ENCODE data around the gene LTBP2.
A peak's percentile ranks its signal among the peaks of the same experiment; 100 is the strongest.

LTBP2 gene

DNA sequence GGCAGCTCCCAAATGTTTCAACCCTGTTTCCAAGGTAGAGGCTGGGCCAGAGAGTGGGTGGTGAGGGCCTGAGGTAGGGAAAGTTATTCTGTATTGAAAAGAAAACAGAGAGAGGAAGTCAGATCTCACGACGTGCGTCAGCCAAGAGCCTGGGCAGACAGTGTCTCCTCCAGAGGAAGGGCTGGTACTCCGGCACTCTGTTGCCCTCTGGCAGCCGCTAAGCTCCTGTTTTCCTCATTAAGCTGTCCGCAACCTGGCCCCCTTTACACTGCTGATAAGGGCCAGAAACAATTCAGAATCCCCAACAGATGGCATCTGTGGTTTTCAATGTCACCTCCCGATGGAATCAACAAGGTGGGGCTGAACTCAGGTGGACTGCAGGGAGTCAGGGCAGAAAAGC is 26.0 kb upstream of the LTBP2 start:
- DNase-seq (ENCODE audit: low spot score) (no peak), FAIRE-seq (no peak)

DNA sequence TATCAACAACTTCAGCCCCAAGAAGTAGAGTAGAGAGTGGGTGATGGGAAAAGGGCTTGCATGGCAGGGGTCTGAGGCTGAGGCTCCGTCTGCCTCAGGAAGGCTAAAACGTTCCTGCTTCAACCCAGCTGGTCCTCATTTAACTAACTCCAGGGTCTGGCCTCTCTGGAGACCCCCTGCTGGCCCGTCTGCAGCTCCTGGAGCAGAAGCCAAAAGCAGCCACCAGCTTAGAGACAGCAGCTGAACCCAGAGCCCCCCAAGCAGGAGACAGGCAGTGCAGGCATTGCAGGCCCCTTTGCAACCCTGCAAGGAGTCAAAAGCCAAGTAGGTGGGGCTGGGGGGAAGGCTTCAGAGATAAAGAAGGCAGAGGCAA is 25.1 kb upstream of the LTBP2 start:
- FAIRE-seq (no peak), DNase-seq (ENCODE audit: low spot score) (no peak)

DNA sequence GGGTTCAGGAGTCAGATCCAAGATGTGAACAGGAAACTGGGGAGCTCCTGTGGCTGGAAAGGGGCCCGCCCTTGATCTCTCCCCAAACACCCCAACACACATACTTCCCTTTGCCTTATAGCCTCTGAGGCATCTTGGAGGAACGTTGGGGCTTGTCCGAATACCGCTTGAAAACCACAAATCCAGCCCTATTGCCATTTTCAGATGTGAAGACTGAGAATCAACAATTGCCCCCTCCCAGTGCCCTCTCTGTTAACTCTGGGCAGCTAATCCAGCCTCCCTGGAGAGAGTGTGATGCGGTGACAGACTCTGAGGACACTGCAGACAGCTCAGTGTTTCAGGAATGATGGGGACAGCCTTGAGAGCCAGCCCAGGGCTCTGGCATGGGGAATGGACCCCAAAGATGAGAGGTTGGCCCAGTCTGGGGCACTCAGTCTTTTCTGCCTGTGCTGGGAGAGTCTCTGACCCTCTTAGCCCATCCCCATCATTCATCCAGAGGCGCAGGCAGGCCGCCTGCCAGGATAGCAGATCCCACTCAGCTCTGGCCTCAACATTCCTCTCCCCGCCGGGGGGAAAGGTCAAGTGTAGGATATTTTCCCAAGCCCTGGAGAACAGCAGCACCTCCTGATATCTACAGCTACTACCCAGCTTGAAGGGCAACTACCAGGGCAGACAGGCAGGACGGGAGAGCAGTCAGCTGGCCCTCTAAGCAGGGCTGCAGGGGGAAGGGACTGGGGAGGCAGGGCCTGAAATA is 24.6 kb upstream of the LTBP2 start:
- DNase-seq (ENCODE audit: low spot score): no peak
- FAIRE-seq: no peak

DNA sequence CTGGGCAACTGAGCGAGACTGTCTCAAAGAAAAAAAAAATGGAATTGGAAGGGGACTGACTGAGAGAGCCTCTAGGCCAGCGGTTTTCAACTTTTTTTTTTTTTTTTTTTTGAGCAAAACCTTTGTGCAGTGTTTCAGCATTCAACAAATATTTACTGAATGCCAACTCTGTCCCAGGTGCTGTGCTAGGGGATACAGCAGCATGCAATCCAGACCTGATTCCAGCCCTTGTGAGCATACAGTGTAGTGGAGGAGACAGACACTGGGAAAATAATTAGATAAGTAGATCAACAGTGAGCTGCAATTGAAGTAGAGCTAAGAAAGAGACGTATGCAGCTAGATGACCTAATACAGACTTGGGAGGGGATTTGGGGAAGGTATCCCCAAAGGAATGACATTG is 23.8 kb upstream of the LTBP2 start:
- DNase-seq (ENCODE audit: low spot score): no peak
- FAIRE-seq: no peak

DNA sequence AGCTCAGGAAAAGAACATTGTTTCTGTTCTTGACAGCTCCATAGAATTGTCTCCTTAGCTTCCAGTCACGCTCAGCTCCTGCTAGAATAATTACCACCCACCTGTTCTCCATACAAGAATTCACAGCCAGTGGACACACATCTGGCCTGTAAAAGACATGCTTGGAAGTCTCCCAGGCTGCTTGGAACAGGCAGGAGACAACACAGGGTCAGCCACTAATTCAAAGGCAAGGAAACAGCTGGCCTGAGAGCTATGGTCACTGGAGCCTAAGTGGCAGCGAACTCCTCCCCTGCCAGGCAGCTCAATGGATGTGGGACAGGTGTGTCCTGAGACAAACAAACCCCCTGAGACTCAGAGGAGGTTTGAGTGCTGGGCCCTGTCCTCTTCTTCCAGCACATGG is 22.9 kb upstream of the LTBP2 start:
- DNase-seq (ENCODE audit: low spot score) (no peak), FAIRE-seq (no peak)

DNA sequence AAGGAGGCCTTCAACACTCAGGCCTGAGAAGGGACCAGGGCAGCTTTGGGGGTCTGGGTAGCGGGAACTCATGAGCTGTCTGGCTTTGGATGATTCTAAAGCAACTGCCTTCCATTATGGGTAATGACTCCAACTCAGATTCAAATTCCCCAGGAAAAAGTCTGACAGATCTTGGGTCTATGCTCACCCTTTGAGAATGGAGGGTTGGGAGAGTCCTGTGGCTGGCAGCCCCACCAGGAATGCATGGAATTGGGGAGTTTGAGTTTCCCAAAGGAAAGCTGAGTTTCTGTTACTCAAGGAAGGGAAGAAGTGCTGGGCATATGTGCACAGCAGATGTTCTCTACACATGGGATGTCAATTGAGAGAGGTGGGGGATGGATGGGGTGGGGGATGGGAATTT is 22.4 kb upstream of the LTBP2 start:
- DNase-seq (ENCODE audit: low spot score): no peak
- no peak for FAIRE-seq

DNA sequence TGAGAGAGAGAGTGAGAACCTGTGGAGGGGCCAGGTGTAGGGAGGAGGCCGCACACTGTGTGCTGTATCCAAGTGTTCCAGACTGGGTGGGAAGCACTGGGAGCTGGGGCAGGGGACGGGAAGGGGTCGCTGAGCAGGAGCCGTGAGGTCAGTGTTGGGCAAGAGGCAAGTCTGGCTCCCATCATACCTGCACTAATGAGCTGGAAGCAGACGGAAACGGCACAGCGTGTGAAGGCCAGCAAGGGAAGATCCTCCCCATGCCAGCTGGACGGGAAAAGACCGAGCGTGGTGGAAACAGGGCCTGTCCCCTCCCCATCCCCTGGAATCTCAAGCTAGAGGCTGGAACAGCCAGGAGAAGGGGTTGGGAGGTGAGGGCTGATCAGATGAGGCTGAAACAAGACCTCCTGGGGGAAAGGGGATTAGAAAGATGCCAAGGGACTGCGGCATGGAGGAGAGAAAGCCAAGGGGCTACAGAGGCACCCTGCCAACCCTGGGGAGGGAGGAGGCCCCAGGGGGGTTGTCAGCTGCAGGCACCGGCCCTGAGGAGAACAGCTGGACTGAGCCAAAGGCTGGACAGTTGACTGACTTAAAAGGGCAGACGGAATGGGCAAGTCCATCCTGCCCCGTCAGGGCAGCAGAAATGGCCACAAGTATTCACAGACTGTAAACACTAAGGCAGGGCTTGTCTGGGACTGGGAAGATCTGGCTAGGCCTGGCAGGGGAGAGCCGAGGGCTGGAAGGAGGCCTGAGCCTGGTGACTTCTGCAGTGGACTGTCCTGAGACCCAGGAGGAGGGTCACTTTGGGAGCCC is 19.0 kb upstream of the LTBP2 start:
- FAIRE-seq (no peak), DNase-seq (ENCODE audit: low spot score) (no peak)

DNA sequence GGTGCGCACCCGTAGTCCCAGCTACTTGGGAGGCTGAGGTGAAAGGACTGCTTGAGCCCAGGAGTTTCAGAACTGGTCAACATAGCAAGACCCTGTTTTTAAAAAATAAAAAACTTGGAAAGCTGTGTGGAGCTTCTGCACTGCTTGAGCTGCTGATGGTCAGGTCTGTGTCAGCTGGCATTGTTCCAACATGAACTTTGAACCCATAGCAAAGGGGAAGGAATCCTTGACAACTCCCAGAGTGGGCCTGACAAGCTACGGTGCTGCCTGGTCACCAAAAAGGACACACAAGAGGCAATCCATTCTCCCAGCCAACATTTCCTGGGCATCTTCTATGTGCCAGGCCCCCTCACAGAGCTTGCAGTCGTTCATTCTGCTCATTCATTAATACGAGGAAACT is 16.4 kb upstream of the LTBP2 start:
- DNase-seq (ENCODE audit: low spot score) (no peak), FAIRE-seq (no peak)

DNA sequence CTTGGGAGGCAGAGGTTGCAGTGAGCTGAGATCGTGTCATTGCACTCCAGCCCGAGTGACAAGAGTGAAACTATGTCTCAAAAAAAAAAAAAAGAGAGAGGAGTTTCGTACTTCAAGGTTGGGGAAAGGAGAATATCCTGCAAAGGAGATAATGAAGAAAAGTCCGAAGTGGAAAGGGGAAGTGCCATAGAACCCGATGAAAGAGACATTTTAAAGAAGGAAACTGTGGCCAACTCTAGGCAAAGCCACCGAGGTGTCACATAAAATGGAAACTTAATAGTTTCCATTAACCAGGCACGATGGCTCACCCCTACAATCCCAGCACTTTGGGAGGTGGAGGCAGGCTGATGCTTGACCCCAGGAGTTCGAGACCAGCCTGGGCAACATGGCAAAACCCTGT is 15.0 kb upstream of the LTBP2 start:
- DNase-seq (ENCODE audit: low spot score) (no peak), FAIRE-seq (no peak)

DNA sequence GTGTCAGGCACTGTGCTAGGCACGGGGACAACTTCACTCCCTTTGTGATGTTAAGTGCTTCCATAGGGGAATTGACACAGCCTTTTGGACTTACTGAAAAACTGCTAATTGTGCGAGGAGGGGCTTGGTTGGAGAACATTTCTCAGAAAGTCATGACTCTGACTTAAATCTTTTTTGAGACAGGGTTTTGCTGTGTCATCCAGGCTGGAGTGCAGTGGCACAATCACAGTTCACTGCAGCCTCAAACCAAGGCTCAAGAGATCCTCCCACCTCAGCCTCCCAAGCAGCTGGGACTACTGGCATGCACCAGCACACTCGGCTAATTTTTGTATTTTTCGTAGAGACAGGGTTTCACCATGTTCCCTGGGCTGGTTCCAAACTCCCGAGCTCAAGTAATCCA is 10.2 kb upstream of the LTBP2 start:
- no peak for FAIRE-seq
- DNase-seq (ENCODE audit: low spot score): no peak

DNA sequence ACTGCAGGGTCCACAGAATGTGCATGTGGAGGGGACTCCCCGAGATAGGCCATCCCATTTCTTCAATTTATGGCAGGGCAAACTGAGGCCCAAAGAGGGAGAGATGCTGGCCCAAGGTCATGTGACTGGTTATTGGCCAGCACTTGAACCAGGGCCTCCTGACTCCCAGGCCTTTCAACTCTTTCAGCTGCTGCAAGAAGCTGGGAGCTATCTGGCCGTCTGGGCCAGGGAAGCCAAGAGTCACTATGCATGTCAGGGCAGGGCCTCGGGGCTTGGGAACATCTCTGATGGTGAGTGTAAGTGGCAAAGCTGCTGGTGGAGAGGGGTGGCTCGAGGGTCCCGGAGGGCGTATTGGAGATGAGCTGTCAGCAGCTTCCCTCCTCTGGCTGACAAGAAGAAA is 9.5 kb upstream of the LTBP2 start:
- DNase-seq (ENCODE audit: low spot score) (no peak), FAIRE-seq (no peak)

DNA sequence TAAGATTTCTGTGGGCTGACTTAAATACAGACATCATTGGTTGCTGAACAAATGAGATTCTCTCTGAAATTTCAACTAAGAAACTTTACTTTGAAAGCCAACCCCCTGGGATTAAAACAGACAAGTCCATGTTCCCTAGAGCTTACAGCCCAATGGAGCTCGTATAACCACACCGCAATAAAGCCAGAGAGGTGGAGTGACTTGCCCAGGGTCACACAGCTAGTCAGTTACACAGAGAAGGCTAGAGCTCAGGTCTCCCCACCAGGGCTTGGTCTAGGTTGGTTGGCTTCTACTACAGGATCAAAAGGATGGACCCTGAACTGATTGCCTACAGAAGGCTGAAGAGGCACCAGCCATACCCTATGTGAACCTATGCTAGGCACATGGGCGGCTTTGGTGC is 8.9 kb upstream of the LTBP2 start:
- DNase-seq (ENCODE audit: low spot score) (no peak), FAIRE-seq (no peak)

DNA sequence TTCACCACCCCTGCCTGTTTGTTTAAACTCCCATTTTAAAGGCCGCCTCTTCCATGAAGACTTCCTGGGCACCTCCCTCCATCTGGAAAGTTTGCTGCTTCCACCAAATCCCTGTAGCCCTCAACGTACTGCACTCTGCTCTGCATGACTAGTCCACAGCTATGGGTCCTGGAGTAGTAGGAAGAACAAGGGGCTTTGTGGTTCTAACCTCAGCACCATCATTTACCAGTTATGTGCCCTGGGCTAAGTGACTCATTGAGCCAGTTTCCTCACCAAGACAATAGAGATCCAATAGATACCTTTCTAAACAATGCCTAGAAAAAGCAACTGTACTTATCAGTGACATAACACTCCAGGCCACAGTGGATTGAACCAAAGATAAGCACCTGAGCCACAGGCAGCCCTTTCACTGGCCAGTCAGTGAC is 8.5 kb upstream of the LTBP2 start:
- FAIRE-seq: peak; percentile 90

DNA sequence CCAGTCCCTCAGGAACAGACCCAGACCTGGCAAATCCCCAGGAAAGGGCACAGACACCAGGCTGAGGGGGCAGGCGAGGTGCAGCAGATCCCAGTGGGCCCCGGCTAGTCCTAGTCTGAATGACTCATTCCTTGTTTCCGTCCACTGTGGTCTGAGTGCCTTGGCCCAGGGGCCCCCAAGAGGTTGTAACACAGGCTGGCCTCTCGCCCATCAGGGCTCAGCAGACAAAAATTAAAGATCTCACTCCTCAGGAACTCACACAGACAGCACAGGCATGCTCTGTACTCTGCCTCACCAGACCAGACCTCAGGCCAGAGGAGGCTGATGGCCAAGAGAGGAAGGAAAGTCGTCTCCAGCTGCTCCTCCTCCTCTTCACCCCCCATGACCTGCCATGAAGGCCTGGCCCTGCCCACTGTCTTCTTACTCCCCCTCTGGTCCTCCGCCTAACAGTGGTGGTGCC is 7.7 kb upstream of the LTBP2 start:
- FAIRE-seq (peak; percentile 79), DNase-seq (ENCODE audit: low spot score) (peak; percentile 99)

More for the DNA sequence above, 8.5 kb upstream of the LTBP2 start:
- peak; percentile 99 for DNase-seq (ENCODE audit: low spot score)

DNA sequence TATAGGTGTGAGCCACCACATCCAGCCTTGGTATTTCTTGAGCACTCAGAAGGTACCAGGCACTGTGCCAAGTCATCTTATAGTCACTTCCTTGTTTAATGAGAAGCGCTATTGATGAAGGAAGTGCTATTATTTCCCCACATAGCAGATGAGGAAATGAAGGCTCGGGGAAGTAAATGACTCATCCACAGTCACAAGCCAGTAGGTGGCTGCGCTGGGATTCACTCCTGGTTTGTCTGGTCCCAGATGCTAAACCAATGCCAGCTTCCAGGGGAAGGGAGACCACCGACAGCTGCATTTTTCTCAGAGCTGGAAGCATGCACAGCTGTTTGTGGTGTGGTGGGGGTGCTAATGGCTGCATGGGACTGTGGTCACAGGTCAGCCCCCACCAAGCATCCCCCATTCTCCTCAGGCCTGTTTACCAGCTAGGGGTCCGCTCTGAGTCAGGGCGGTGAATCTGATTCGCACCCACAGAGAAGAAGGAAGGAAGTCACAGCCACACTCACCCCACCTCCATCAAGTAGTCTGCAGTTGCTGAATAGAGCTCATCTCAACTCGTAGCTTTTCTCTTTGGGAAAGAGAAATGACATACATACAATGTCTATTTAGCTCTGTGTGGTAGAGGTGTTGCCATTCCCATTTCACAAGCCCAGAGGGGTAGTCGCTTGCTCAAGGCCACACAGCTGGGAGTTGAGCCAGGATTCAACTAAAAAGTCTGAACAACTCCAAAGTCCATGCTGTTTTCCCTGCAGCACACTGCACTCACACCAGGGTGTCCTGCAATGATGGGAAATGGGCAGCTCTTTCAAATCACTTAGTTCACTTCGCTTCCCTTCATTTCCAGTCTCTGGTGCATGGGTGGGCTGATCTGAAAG is 6.3 kb upstream of the LTBP2 start:
- DNase-seq (ENCODE audit: low spot score): peak; percentile 82
- no peak for FAIRE-seq

DNA sequence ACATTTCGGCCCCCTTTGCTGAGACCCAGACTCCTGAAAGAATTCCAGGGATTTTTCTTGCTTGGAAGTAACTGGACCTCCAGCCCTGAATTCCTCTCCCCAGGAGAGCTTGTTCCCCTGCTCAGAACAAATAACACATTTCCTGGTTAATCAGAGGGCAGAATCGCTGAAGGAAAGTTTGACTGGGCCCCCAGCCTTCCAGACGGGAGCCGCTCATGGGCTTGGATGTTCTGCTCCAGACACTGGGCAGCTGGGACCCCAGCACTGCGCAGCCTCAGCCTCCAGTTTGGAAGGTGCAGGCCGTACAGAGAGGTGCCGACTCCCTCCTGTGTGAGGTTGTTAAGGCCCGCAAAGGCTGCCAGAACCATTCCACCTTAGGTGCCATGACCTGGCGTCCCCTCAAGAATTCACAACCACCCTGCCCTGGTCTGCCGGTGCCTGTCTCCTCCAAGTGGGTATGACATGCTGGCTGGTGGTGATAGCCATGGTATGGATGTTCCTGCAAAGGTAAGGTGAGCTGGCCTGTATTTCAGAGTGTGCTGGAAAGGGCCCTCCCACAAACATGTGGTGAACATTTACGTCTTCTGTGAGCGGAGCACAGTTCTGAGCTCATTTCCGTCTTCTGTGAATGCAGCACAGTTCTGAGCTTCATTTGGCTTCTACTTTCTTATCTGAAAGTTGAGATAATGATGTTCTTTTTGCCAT is 5.1 kb upstream of the LTBP2 start:
- no peak for FAIRE-seq
- peak; percentile 21 for DNase-seq (ENCODE audit: low spot score)

DNA sequence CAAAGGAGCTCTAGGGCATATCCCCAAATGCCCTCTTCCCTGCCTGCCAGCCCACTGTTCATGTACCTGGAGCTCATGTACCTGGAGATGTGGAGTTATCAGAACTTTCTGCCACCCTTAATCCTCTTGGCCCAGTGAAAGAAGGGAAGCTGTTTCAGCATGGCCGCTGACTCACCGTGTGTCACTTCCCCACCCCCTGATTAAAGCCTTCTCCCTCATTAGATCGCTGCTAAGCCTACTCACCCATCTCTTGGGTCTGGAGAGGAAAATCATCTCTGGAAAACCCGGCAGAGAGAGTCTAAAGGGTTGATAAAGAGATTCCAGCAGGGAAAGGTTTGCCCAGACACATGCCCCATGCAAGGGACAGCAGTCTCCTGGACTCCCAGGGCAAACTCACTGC is 4.5 kb upstream of the LTBP2 start:
- FAIRE-seq (peak; percentile 66), DNase-seq (ENCODE audit: low spot score) (peak; percentile 79)

DNA sequence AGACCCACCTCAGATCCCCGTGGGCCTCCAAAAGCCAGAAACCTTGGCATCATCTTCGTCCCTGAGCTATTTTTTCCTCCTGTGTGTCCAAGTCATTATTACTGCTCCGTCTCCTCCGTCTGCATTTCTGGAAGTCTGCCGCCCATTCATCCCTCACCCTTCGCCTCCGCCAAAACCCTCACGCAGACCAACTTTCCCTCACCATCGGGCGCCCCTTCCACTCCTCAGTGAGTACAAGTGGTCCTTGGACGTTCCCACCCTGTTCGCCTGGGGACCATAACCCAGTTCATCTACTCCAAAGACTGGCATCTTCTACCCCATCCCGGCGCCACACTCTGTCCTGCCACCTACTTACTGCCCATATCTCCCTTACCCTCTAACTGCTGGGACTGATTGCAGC is 3.7 kb upstream of the LTBP2 start:
- FAIRE-seq (no peak), DNase-seq (ENCODE audit: low spot score) (no peak)

DNA sequence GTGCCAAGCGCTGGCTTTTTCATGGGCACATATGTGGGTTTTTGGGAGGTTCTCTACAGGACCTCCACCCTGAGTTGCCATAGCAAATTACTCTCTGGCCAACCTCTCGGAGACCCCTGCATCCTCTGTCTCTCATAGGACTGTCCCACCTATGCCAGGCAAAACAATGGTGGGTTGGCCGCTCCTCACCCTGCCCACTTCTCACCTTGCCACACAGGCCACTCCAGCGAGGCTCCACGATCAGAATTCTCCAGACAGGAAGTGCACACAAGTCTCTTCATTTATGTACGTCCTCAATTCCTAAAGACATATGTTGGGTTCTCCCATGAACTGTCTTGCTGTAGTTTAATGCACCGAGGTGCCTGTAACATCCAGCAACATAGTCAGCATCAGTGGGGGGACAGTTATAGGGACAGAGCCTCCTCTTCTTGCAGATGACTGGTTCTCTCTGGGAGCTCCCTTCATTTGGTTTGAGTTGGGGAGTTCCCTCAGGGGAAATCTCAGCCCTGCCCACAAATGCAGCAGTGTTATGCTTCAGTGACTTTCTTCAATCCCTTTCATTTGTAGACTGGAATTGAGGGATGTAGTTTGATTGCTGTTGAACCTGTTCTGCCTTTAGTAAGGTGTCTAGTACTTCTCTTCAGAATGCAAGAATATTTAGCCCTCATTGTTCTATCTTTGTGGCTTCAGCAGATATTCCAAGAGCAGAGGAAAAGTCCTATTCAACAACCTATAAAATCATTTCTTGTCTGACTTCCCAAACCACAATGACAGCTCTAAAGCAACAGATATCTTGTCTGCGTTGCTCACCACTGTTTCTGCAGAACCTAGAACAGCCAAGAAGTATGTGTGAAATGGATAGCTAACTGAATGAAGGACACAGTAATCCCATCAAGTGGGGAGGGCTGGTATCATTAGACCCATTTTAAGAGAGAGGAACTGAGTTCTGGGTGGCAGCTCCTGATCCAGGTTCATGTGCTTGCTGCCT is 2.8 kb upstream of the LTBP2 start:
- DNase-seq (ENCODE audit: low spot score) (peak; percentile 8), FAIRE-seq (no peak)
